ENCODE results near the gene FREY1.

DNA sequence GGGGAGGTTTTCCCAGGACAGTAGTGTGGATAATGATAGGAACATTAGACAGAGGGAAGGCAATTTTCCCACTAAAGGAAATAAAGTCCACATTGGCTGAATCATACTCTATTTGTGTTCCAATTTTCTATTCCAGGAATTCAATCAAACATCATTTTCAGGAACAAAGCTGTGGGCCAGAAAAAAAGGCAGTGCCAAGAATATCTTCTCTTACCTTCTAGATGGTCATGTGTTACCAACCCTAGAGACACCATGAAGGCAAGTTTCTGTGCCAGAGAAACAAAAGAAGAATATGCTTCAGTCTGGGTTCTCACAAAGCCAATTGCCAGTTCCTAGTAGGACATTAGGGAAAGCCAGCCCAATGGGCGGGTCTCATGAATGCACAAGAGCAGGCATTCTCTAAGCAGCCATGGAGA is 42.9 kb upstream of the FREY1 start:
- TF ChIP-seq, protein P1, sequence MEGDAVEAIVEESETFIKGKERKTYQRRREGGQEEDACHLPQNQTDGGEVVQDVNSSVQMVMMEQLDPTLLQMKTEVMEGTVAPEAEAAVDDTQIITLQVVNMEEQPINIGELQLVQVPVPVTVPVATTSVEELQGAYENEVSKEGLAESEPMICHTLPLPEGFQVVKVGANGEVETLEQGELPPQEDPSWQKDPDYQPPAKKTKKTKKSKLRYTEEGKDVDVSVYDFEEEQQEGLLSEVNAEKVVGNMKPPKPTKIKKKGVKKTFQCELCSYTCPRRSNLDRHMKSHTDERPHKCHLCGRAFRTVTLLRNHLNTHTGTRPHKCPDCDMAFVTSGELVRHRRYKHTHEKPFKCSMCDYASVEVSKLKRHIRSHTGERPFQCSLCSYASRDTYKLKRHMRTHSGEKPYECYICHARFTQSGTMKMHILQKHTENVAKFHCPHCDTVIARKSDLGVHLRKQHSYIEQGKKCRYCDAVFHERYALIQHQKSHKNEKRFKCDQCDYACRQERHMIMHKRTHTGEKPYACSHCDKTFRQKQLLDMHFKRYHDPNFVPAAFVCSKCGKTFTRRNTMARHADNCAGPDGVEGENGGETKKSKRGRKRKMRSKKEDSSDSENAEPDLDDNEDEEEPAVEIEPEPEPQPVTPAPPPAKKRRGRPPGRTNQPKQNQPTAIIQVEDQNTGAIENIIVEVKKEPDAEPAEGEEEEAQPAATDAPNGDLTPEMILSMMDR (IDR thresholded peaks at IDR 0.05): no peak
- TF ChIP-seq POLR2A (IDR thresholded peaks at IDR 0.05): no peak

All from Peyer's patch (tissue), 4 donors.